Left kidney (tissue), 8 donors: ENCODE measurements around the gene GALNT6. TPM values are rescaled to one million over a fixed set of nuclear protein-coding genes. Genes with fewer than 3 reads are reported as not detected.

ENCODE experiments used
- DNase-seq: peaks from one replicate; pipeline ENCODE4 v3.0.0-alpha.2; 2013
- long read RNA-seq, 8 donors: transcript quantifications; one replicate each; lab custom pipeline, GENCODE V29; 2026
- polyA plus RNA-seq: library from polyadenylated mRNA; unstranded; fragments of 120-200 nt; gene quantifications from one replicate; pipeline ENCODE4 v1.2.1, GENCODE V29; 2013; ENCODE audit not compliant: insufficient read length

The GALNT6 gene
- polyA plus RNA-seq: 6.3 TPM
- long read RNA-seq, donor 1: 0 reads
- long read RNA-seq, donor 2: 0 reads
- long read RNA-seq, donor 3: 0 reads
- long read RNA-seq, donor 4: 0 reads
- long read RNA-seq, donor 5: 0 reads
- long read RNA-seq, donor 6, partial matches to known transcripts: 0 of 1 reads
- long read RNA-seq, donor 6, other reads (novel, unspliced or antisense): 0 of 1 reads
- long read RNA-seq, donor 7, partial matches to known transcripts: 0 of 1 reads
- long read RNA-seq, donor 7, other reads (novel, unspliced or antisense): 0 of 1 reads
- long read RNA-seq, donor 8, partial matches to known transcripts: 0 of 1 reads
- long read RNA-seq, donor 8, other reads (novel, unspliced or antisense): 0 of 1 reads

DNA sequence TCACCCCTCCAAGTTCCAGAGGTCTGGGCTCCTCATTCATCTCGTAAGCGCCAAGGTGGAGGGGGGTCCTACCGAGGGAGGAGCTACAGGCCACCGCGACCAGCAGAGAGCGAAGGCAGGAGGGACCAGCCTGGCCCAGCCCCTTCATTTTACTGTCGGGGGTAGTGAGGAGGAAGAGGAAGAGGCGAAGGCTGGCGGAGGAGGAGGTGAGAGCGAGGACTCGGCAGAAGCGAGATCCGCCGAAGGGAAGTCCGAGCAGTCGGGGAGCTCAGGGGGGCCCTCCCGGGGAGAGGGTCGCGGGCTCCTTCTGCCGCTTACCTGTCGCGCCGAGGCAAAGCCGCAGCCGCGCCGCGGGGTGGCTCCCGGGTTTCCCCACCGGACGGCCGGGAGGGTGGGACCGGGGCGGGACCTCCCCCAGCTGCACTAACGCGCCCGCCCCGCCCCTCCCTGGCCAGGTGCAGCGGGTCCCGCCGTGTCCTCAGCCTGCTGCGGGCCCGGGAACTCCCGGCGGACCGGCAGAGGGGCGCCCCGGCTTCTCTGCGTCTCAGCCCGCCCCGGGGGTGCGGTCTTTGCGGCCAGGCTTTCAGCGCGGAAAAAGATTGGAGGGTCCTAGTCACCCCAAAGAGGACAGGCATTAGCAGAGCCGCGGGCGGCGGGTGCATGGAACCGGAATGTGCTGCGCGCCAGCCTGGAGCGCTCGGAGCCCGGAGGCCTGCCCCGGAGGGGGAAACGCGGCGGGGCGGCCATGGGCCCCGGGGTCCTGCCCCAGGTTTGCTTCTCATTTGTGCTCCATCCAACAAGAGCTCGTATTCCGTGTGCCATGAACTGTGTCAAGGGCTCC is at the start of gene GALNT6:
GALNT6 (minus strand) TSS at position 124 of the 841 bp plus-strand sequence. CDS start 11,625 bp downstream, outside the sequence.
- DNase-seq: no peak

DNA sequence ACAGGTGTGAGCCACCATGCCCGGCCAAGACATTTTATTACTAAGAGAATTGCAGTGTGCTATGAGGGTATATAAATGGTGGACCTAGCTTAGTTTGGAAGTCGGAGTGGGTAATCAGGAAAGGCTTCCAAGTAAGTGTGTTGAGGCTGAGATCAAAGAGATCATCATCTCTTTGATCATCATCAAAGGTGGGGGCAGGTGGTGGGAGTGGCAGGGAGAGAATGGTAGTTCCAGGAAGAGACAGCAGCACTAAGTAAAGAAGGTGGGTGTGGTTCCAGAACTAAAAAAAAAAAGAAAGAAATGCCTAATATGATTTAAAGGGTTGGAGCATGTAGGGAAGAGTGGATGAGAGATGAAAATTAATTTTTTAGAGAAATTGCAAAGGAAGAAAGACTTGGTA is 48.1 kb upstream of the GALNT6 start:
- no peak for DNase-seq

DNA sequence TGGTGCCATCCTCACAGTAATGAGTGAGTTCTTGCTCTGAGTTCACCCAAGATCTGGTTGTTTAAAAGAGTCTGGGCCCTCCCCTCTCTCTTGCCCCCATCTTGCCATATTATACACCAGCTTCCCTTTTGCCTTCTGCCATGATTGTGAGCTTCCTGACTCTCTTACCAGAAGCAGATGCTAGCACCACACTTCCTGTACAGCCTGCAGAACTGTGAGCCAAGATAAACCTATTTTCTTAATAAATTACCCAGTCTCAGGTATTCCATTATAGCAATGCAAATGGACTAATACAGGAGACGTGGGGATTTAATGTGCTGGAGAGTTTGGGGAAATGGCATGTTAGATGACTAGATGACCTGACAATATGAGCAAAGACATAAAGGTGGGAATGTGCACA is 46.2 kb upstream of the GALNT6 start:
- DNase-seq: no peak

DNA sequence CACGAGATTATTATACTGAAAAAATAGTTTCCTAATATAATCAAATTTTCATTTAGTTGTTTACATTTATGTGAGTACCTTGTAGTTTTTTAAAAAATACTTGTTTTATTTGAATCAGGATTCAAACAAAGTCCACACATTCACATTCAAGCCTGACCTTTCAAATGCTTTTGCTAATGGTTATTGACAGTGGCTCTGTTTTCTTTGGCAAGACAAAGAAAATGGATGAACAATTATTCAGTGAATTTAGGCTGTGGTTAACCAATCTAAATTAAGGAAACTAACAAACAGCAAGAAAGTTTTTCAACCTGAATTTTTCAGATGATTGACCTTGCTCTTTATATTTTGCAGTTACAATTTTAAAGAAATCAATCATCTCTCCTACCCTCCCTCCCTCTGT is 43.1 kb upstream of the GALNT6 start:
- DNase-seq: no peak

DNA sequence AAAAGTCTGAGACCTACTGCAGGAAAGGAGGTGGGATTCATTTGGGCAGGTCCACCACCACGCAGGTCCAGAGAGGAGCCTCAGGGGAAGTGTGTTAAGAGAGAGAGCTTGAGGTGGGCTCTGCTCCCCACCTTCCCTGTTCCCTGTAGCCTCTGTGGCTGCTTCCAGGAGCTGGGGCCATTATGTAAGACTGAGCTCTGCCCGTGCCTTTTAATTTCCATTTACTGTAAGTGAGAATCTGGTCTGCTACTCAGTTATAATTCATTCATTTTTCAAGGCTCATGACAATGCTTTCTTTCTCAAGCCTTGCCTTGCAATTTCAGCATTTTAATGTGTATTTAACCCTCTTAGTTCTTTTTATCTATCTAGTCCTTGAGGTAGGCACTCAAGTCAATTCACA is 41.7 kb upstream of the GALNT6 start:
- DNase-seq: no peak

DNA sequence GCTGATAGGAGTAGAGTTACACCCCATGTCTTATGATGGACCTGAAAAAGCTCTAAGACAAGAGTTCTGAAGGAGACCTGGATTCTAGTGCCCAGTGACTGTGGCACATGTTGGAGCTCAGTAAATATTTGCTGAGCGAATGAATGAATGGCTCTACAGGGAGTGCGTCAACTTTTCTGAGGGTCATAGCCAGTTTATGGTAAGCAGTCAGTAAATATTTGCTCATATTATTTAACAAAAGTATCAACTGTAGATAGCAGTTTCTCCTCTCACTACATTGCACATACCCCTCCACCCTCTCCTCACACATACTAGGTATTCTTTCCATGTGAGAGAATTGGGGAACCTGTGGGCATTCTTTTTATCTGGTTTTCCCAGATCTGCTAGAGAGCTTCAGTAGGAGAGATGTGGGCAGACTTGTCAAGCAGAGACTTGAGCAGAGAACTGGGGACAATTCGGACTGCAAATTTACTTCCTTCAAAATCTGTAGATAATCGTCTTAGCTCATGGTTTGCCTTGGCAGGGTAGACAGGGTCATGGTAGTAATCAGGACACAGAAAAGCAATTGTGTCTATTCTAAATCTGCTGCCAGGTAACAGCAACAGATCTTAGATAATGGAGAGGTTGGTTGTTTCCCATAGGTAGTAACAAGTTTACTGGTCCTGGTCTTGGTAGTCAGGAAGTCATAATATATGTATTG is 39.1 kb upstream of the GALNT6 start:
- no peak for DNase-seq

DNA sequence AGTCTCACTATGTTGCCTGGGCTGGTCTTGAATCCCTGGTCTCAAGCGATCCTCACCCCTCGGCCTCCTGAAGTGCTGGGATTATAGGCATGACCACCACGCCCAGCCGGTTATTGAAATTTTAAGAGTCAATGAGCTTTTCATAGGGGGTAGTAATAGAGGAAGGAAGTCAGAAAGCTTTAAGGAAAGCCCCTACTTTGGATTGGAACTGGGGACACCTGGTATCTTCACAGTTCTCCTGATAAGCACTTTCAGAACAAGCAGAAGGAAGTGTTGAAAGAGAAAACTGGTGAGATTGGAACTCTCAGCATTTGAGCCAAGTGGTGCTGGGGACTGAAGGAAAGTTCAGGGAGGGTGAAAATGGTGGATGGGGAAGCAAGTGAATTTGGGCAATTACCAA is 38.5 kb upstream of the GALNT6 start:
- DNase-seq: no peak

DNA sequence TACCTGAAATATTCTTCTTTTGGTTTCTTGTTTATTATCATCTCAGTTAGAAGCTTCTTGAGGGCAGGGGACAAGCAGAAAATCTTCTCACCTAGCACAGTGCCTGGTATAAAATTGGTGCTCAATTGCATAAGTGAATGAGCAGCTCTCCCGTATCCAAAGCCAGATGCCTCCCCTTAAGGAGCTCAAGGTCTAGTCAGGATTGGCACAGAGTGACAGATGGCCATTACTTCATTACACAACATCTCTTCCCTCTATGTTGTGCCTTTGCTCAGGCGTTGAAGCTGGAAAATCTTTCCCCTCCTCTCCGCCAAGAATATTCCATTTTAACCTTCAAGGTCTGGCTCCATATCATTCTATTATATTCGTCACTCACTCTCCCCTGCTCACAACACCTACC is 37.0 kb upstream of the GALNT6 start:
- DNase-seq: no peak

DNA sequence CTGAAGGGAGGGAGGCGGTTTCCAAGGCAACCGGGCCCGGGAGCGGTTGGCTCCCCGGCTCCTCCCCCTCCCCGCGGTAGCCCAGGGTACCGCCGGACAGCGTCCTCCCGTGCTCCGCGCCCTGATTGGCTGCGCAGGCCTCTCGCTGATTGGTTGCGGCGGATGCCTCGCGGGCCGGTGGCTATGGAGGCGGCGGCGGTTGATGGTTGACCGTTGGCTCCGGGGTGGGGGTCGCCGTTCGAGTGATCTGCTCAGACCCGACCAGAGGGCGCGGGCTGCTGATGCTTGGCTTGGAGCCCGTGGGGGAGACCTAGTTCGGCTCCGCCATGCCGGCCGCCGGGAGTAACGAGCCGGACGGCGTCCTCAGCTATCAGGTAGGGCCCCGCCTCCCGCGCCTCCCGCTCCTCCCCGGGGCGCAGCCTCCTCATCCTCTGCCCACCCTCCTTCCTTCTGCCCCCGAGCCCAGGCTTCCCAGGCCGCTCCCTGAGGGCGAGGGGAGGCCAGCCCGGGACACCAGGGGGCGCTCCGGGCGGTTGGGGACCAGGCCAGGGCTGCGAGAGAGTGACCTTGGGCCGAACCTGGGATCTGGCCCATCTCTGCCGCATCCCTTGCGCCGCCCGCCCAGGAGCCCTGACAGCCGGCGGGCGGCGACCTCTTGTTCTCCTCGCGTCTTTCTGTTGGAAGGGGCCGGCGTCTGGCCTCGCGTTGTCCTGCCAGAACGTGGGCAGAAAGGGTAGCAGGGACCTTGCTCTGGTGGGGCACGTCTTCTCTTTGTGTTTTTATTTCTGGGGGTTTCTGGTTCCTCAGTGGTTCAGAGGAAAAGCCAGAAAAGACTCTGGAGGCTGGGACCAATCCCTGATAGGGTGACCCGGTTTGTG is 33.7 kb upstream of the GALNT6 start, which contains the start of gene SLC4A8:
SLC4A8 (plus strand) TSS at position 170 of the 878 bp plus-strand sequence; CDS start at position 327, 157 bp downstream.
- DNase-seq: peak; percentile 92

DNA sequence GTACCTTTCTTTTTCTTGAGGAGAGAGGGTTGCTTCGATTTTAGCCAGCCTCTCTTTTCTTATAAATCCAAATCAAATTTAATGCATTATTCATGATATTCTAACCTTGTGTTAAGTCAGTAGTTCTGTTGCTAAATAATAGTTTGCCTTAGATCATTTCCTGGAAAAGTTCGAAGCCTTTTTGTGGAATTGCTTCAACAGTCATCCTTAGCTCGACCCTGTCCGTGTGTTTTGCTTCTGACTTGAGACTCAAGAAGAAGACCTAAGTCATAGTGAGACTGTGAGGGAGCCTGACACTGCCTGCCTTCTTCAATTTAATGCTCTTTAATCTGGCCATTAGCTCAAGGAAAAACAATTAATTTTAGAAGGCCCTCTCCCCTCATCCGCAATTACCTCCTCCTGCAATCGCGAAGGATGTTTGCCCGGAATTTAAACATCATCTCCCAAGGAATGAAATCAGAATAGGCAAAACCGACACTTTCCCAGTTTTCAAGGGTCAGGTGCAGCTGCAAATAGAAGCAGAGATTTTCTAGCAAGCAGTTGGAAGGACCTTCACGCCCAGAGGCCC is 33.0 kb upstream of the GALNT6 start:
- DNase-seq: no peak

- DNase-seq: peak; percentile 78
These were observed 30.2 kb upstream of the GALNT6 start for GRCh38 chr12:51421266-51421884.

GRCh38 chr12:51419425-51420193 is 28.4 kb upstream of the GALNT6 start:
- no peak for DNase-seq

DNA sequence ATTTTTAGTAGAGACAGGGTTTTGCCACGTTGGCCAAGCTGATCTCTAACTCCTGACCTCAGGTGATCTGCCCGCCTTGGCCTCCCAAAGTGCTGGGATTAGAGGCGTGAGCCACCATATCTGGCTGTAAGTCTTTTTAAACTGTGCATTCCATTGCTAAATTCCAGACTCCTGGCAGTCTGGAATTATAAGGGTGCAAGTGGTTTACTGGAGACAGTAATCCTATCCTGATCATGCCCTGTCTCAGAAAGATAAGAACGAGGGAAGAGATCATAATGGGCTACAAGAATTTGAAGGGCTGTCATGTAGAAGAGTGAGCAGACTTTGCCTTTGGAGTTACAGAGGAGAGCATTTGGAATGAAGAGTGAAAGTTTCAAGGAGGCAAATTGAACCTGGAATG is 26.6 kb upstream of the GALNT6 start:
- no peak for DNase-seq

- DNase-seq: no peak
These were observed 24.7 kb upstream of the GALNT6 start for GRCh38 chr12:51415931-51416330.

GRCh38 chr12:51413791-51414190 is 22.6 kb upstream of the GALNT6 start:
- no peak for DNase-seq

DNA sequence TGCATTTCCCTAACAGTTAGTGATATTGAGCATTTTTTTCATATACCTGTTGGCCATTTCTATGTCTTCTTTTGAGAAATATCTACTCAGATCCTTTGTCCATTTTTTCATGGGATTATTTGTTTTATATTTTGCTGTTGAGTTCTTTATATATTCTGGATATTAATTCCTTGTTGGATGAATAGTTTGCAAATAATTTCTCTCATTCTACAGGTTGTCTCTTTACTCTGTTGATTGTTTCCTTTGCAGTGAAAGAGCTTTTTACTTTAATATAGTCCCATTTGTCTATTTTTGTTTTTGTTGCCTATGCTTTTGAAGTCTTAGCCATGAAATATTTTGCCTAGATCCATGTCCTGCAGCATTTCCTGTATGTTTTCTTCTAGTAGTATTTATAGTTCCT is 21.9 kb upstream of the GALNT6 start:
- no peak for DNase-seq

DNA sequence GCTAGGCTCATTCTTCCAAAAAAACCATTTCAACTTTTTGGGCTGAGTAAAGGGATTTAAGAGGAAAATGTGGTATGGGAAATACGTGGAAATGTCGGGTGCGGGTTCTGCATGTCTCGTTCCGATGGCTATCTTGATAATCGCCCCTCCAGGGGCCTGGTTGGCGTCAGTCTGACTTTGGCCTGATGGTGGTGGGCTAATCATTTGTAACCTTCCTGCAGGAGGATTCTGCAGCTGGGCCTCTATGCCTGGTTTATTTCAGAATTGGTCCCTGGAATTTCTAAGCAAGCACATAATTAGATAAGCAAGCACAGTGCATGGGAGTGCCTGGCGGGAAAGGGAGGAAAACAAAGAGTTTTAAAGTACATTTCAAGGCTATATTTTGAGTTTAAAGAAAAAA is 18.6 kb upstream of the GALNT6 start:
- DNase-seq: no peak

DNA sequence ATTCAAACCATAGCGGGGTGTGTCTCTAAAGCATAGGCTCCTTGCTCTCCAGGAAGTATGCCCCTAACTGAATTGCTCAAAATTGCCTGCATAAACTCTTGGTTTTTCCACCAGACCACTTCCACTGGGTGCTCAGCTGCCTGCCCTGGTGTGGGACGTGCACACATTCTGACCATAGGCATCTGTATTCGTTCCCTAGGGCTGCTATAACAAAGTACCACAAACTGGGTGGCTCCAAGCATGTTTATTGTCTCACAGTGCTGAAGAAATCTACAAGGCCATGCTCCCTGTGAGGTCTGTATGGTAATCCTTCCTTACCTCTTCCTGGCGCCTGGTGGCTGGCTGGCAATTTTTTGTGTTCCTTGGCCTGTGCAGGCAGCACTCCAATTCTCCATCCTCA is 16.4 kb upstream of the GALNT6 start:
- no peak for DNase-seq

DNA sequence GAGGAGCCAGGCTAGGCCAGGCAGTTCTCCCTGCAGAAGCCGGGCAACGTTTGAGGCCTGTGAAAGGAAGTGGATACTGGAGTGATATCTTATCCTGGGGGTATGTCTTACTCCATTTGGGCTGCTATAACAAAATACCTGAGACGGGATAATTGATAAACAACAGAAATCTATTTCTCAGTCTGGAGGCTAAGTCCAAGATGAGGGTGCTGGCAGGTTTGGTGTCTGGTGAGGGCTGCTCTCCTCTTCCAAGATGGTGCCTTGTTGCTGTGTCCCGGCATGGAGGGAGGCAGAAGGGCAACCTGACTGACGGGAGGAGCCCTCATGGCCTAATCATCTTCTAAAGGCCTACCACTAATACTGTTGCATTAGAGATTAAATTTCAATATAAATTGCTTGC is 15.7 kb upstream of the GALNT6 start:
- DNase-seq: no peak

- no peak for DNase-seq
These were observed 15.1 kb upstream of the GALNT6 start for GRCh38 chr12:51406290-51406689.
